Central memory CD4-positive, alpha-beta T cell (primary cell): ENCODE measurements around the gene GPRASP3.
"Not testable (repeated sequence)": the region's sequence is repeated elsewhere in the genome, so short reads cannot be mapped to it uniquely, and the experiment has no call there.

Experiments used
- DNase-seq: peaks from one replicate; pipeline ENCODE4 v3.0.0; 2022
- total RNA-seq, 3 experiments: gene quantifications; one replicate each; lab custom pipeline; 2026; lab: John Stamatoyannopoulos, UW

GPRASP3 gene
- total RNA-seq: 0 reads per million in 3 experiments

GRCh38 chrX:102720237-102721168, at the start of gene GPRASP3:
Gene GPRASP3 (plus strand): TSS chrX:102720743. CDS start chrX:102748996, 28,253 bp downstream.
- peak; percentile 62 for DNase-seq

GRCh38 chrX:102672856-102673255, 47.7 kb upstream of the GPRASP3 start:
- no peak for DNase-seq

GRCh38 chrX:102677479-102677878, 43.1 kb upstream of the GPRASP3 start:
- not testable (repeated sequence) for DNase-seq

GRCh38 chrX:102684772-102685520, 35.6 kb upstream of the GPRASP3 start:
- DNase-seq: no peak

- DNase-seq: no peak
Measured at GRCh38 chrX:102694749-102695148, 25.8 kb upstream of the GPRASP3 start.

GRCh38 chrX:102696306-102696705, 24.2 kb upstream of the GPRASP3 start:
- DNase-seq: no peak

GRCh38 chrX:102697494-102697893, 23.0 kb upstream of the GPRASP3 start:
- no peak for DNase-seq

- no peak for DNase-seq
Measured at GRCh38 chrX:102708900-102709299, 11.6 kb upstream of the GPRASP3 start.

GRCh38 chrX:102711872-102712215, 8.7 kb upstream of the GPRASP3 start:
- no peak for DNase-seq

GRCh38 chrX:102712216-102712966, 8.2 kb upstream of the GPRASP3 start, which contains the start of gene GPRASP2:
Gene GPRASP2 (plus strand): TSS chrX:102712448. CDS start chrX:102714870, 2,422 bp downstream.
- DNase-seq: peak; percentile 9

- peak; percentile 6 for DNase-seq
Measured at GRCh38 chrX:102712981-102713625, 7.4 kb upstream of the GPRASP3 start.

- no peak for DNase-seq
Measured at GRCh38 chrX:102714994-102715393, 5.5 kb upstream of the GPRASP3 start.

GRCh38 chrX:102715967-102716366, 4.6 kb upstream of the GPRASP3 start:
- no peak for DNase-seq

- not testable (repeated sequence) for DNase-seq
Measured at GRCh38 chrX:102721169-102721506, 595 bp downstream of the GPRASP3 start.

GRCh38 chrX:102723456-102723855, 2.9 kb downstream of the GPRASP3 start:
- no peak for DNase-seq

- no peak for DNase-seq
Measured at GRCh38 chrX:102727761-102728160, 7.2 kb downstream of the GPRASP3 start.

- DNase-seq: no peak
Measured at GRCh38 chrX:102728646-102729045, 8.1 kb downstream of the GPRASP3 start.

GRCh38 chrX:102739657-102740056, 19.1 kb downstream of the GPRASP3 start:
- no peak for DNase-seq

GRCh38 chrX:102744307-102744706, 23.8 kb downstream of the GPRASP3 start:
- no peak for DNase-seq

GRCh38 chrX:102745513-102745856, 24.9 kb downstream of the GPRASP3 start:
- no peak for DNase-seq

- no peak for DNase-seq
Measured at GRCh38 chrX:102745857-102746584, 25.5 kb downstream of the GPRASP3 start.

GRCh38 chrX:102765217-102765616, 44.7 kb downstream of the GPRASP3 start:
- DNase-seq: no peak
